SK-N-SH (cell line): ENCODE measurements around the gene SLC4A2.

ENCODE experiments used
- FOXJ3 ChIP-seq: sonication (generic); formaldehyde crosslinking; IDR thresholded peaks from 2 replicates; pipeline ENCODE4 v1.5.1; 2020; ENCODE audit warnings: mild to moderate bottlenecking, missing genetic modification reagents
- RAD21 ChIP-seq: IDR thresholded peaks from 2 replicates; pipeline ENCODE4 v1.6.1; 2012; ENCODE audit warnings: mild to moderate bottlenecking, low read length
- RCOR1 ChIP-seq: fragments of 150-350 bp; IDR thresholded peaks from 2 replicates; pipeline ENCODE4 v1.6.1; 2017; ENCODE audit warnings: antibody characterized with exemption, low read length
- TAF1 ChIP-seq: IDR thresholded peaks from 2 replicates; pipeline ENCODE4 v1.6.1; 2012; ENCODE audit warnings: low read depth, mild to moderate bottlenecking, low read length, moderate library complexity, borderline replicate concordance
- TF ChIP-seq, protein P1 (sequence below): fragments of 200-600 bp; sonication (generic); IDR thresholded peaks from 2 replicates; pipeline ENCODE4 v1.6.1; 2017; ENCODE audit warnings: antibody characterized with exemption, mild to moderate bottlenecking, moderate library complexity
- TF ChIP-seq, protein P2 (sequence below): fragments of 150-350 bp; IDR thresholded peaks from 2 replicates; pipeline ENCODE4 v1.6.1; 2017; ENCODE audit warnings: antibody characterized with exemption, low read length, low read depth, borderline replicate concordance

DNA sequence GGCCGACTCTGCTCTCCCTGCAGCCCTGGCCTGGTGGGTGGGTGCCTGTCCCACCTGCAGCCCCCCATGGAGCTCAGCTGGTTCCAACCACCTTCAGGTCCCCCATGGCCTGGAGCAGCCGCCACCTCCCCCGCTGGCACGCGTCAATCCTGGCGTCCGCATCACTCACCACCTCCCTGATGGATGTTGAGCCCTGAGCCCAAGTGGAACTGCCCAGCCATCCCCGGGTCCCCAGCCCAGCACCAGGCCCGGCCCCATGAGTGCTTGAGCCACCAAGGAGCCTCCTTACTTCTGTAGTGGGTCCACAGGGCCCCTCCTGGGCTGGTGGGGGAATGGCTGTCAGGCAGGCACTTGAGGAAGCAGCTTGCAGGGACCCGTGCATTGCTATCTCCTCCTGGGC is 41.5 kb downstream of the SLC4A2 start:
- TF ChIP-seq, protein P1, sequence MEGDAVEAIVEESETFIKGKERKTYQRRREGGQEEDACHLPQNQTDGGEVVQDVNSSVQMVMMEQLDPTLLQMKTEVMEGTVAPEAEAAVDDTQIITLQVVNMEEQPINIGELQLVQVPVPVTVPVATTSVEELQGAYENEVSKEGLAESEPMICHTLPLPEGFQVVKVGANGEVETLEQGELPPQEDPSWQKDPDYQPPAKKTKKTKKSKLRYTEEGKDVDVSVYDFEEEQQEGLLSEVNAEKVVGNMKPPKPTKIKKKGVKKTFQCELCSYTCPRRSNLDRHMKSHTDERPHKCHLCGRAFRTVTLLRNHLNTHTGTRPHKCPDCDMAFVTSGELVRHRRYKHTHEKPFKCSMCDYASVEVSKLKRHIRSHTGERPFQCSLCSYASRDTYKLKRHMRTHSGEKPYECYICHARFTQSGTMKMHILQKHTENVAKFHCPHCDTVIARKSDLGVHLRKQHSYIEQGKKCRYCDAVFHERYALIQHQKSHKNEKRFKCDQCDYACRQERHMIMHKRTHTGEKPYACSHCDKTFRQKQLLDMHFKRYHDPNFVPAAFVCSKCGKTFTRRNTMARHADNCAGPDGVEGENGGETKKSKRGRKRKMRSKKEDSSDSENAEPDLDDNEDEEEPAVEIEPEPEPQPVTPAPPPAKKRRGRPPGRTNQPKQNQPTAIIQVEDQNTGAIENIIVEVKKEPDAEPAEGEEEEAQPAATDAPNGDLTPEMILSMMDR, result no peak
- TF ChIP-seq RAD21 (no peak), TAF1 (no peak), RCOR1 (no peak), FOXJ3 (CRISPR knock-in tag) (no peak)
- TF ChIP-seq, protein P2, sequence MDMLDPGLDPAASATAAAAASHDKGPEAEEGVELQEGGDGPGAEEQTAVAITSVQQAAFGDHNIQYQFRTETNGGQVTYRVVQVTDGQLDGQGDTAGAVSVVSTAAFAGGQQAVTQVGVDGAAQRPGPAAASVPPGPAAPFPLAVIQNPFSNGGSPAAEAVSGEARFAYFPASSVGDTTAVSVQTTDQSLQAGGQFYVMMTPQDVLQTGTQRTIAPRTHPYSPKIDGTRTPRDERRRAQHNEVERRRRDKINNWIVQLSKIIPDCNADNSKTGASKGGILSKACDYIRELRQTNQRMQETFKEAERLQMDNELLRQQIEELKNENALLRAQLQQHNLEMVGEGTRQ, result no peak
